SK-N-SH (cell line): ENCODE results near the gene OR6C65. TPM values are rescaled to one million over a fixed set of nuclear protein-coding genes. Genes with fewer than 3 reads are reported as not detected.

Source experiments
- CTCF ChIA-PET: fragments of 300-600, 350-600 bp; formaldehyde crosslinking; extraction: SDS; loops from one replicate; lab custom pipeline; 2021; lab: Yijun Ruan, JAX
- POLR2A ChIA-PET: fragments of 350-600 bp; sonication (Branson Sonifier 250); formaldehyde crosslinking; extraction: SDS; loops from one replicate; lab custom pipeline; 2020; ENCODE audit warnings: antibody characterized with exemption, inconsistent platforms; lab: Yijun Ruan, JAX
- DNase-seq: peaks from one replicate; pipeline ENCODE4 v3.0.0; 2012
- H2AFZ ChIP-seq: fragments of 200-600 bp; sonication (generic); 2 replicates; pipeline ENCODE4 v1.8.1; 2016; ENCODE audit warnings: antibody characterized with exemption, mild to moderate bottlenecking, low read depth
- H3F3A ChIP-seq: fragments of 200-600 bp; sonication (generic); replicated peaks from 2 replicates; pipeline ENCODE3; 2016; ENCODE audit warnings: antibody characterized with exemption, mild to moderate bottlenecking; ENCODE audit not compliant: insufficient read depth
- H3K27ac ChIP-seq, 2 experiments: fragments of 200-500 bp in 1 of 2; fragments of 200-600 bp in 1 of 2; sonication (Bioruptor generic) in 1 of 2; sonication (generic), shearing (Covaris generic) in 1 of 2; 2 replicates each; pipeline versions ENCODE4 v1.5.1 to v1.6.1; 2014 to 2016; ENCODE audit warnings: low read depth in 2 of 2, inconsistent platforms in 1 of 2, low read length in 1 of 2, mild to moderate bottlenecking in 1 of 2, mixed read lengths in 1 of 2
- H3K27me3 ChIP-seq: fragments of 200-600 bp; sonication (generic), shearing (Covaris generic); 2 replicates; pipeline ENCODE4 v1.6.1; 2016; ENCODE audit warnings: mixed run types; ENCODE audit not compliant: insufficient read depth
- H3K36me3 ChIP-seq, 2 experiments: fragments of 200-500 bp in 1 of 2; fragments of 200-600 bp in 1 of 2; sonication (Bioruptor generic) in 1 of 2; sonication (generic) in 1 of 2; replicated peaks in 1 of 2; 2 replicates each; pipeline versions ENCODE3 to v1.5.1; 2014 to 2016; ENCODE audit warnings: low read length in 1 of 2, mild to moderate bottlenecking in 1 of 2; ENCODE audit not compliant: insufficient read depth in 2 of 2, control insufficient read depth in 1 of 2
- H3K4me1 ChIP-seq, 2 experiments: fragments of 200-500 bp in 1 of 2; fragments of 200-600 bp in 1 of 2; sonication (Bioruptor generic) in 1 of 2; sonication (generic), shearing (Covaris generic) in 1 of 2; 2 replicates each; pipeline versions ENCODE4 v1.5.1 to v1.6.1; 2014 to 2016; ENCODE audit warnings: low read depth in 1 of 2, low read length in 1 of 2, mixed run types in 1 of 2; ENCODE audit not compliant: insufficient read depth in 2 of 2, control insufficient read depth in 1 of 2
- H3K4me2 ChIP-seq: fragments of 200-600 bp; sonication (generic), shearing (Covaris generic); 2 replicates; pipeline ENCODE4 v1.6.1; 2017; ENCODE audit warnings: mixed run types
- H3K4me3 ChIP-seq, 2 experiments: fragments of 200-500 bp in 1 of 2; fragments of 200-600 bp in 1 of 2; sonication (Bioruptor generic) in 1 of 2; sonication (generic), shearing (Covaris generic) in 1 of 2; 2 replicates each; pipeline versions ENCODE4 v1.5.1 to v1.8.1; 2014 to 2016; ENCODE audit warnings: low read depth in 2 of 2, inconsistent platforms in 1 of 2, low read length in 1 of 2, mild to moderate bottlenecking in 1 of 2, mixed read lengths in 1 of 2, moderate library complexity in 1 of 2
- H3K79me2 ChIP-seq: fragments of 200-600 bp; sonication (generic); 2 replicates; pipeline ENCODE4 v1.8.1; 2017; ENCODE audit warnings: mild to moderate bottlenecking; ENCODE audit not compliant: insufficient read depth
- H3K9ac ChIP-seq: fragments of 200-600 bp; sonication (generic); 2 replicates; pipeline ENCODE4 v1.6.1; 2017; ENCODE audit warnings: mixed run types
- H3K9me2 ChIP-seq: fragments of 200-600 bp; sonication (generic); 2 replicates; pipeline ENCODE4 v1.6.1; 2017; ENCODE audit warnings: mixed run types
- H3K9me3 ChIP-seq: fragments of 200-600 bp; sonication (generic); 2 replicates; pipeline ENCODE4 v1.6.1; 2017; ENCODE audit warnings: mixed run types, mild to moderate bottlenecking, moderate library complexity
- H4K20me1 ChIP-seq: fragments of 200-600 bp; sonication (generic); 2 replicates; pipeline ENCODE4 v1.6.1; 2017; ENCODE audit warnings: mild to moderate bottlenecking, mixed run types; ENCODE audit not compliant: insufficient read depth
- ELF1 ChIP-seq: IDR thresholded peaks from 2 replicates; pipeline ENCODE4 v1.4.0; 2012
- EP300 ChIP-seq, 2 experiments: IDR thresholded peaks; 2 replicates each; pipeline versions ENCODE4 v1.4.0 to v1.6.1; 2012; ENCODE audit warnings: borderline replicate concordance in 1 of 2, low read depth in 1 of 2, low read length in 1 of 2
- EZH2phosphoT487 ChIP-seq: fragments of 200-600 bp; sonication (generic); IDR thresholded peaks from 2 replicates; pipeline ENCODE4 v1.6.1; 2017; ENCODE audit warnings: low read depth, mixed run types, mild to moderate bottlenecking, antibody characterized with exemption, moderate library complexity, borderline replicate concordance
- FOXJ3 ChIP-seq: sonication (generic); formaldehyde crosslinking; IDR thresholded peaks from 2 replicates; pipeline ENCODE4 v1.5.1; 2020; ENCODE audit warnings: mild to moderate bottlenecking, missing genetic modification reagents
- FOXM1 ChIP-seq: IDR thresholded peaks from 2 replicates; pipeline ENCODE4 v1.4.0; 2012; ENCODE audit warnings: low read depth, mild to moderate bottlenecking
- GABPA ChIP-seq: IDR thresholded peaks from 2 replicates; pipeline ENCODE4 v1.4.0; 2012; ENCODE audit warnings: low read depth, mild to moderate bottlenecking
- MXI1 ChIP-seq: IDR thresholded peaks from 2 replicates; pipeline ENCODE4 v1.6.1; 2012; ENCODE audit warnings: mild to moderate bottlenecking, low read depth, low read length, improper control_type of control experiment
- NFIC ChIP-seq: IDR thresholded peaks from 2 replicates; pipeline ENCODE4 v1.4.0; 2012; ENCODE audit warnings: borderline replicate concordance
- POLR2AphosphoS5 ChIP-seq: IDR thresholded peaks from 2 replicates; pipeline ENCODE4 v1.6.1; 2012; ENCODE audit warnings: low read depth, low read length
- REST ChIP-seq: IDR thresholded peaks from 2 replicates; pipeline ENCODE4 v1.6.1; 2012; ENCODE audit warnings: mild to moderate bottlenecking, low read depth, low read length, moderate library complexity
- TAF1 ChIP-seq: IDR thresholded peaks from 2 replicates; pipeline ENCODE4 v1.6.1; 2012; ENCODE audit warnings: low read depth, mild to moderate bottlenecking, low read length, moderate library complexity, borderline replicate concordance
- TEAD4 ChIP-seq: IDR thresholded peaks from 2 replicates; pipeline ENCODE4 v1.4.0; 2012; ENCODE audit warnings: mild to moderate bottlenecking, borderline replicate concordance; ENCODE audit not compliant: insufficient read depth
- USF2 ChIP-seq: fragments of 150-350 bp; IDR thresholded peaks from 2 replicates; pipeline ENCODE4 v1.6.1; 2017; ENCODE audit warnings: antibody characterized with exemption, low read length, low read depth, borderline replicate concordance
- WGBS: methylation state at CpG from one replicate; pipeline ENCODE4 v1.1.6; 2017; ENCODE audit warnings: low lambda C conversion rate; 5-methylcytosine and 5-hydroxymethylcytosine counted together
- polyA plus RNA-seq, 3 experiments: library from polyadenylated mRNA; depleted of rRNA; stranded (reverse); fragments of >200 nt; gene quantifications; 2 replicates each; pipeline ENCODE4 v1.2.3, GENCODE V29; 2012

OR6C65 gene
- polyA plus RNA-seq, 1 of the 3 experiments (the other 2 are of a cell fraction): not detected

- Histone ChIP-seq H3K27me3 (no peaks in the 10 kb centered on the region), H3K9me3 (no peaks in the 10 kb centered on the region), H4K20me1 (no peaks in the 10 kb centered on the region), H3K79me2 (no peaks in the 10 kb centered on the region), H2AFZ (no peak overlapping the region), H3K4me2 (no peak overlapping the region), H3K4me3 (no peak overlapping the region), H3K4me1 (no peaks in the 10 kb centered on the region), H3K9ac (no peak overlapping the region), H3F3A (no peaks in the 10 kb centered on the region), H3K9me2 (no peaks in the 10 kb centered on the region), H3K36me3 (no peaks in the 10 kb centered on the region), H3K27ac (no peak overlapping the region)
- ChIA-PET POLR2A (no interaction called here), CTCF (no interaction called here)
- no peak for DNase-seq
- no peak for TF ChIP-seq EP300 (IDR thresholded peaks at IDR 0.05; ENCODE audit: borderline replicate concordance in 1 of 2, low read depth in 1 of 2, low read length in 1 of 2)
Observed at GRCh38 chr12:55385891-55386290, 14.4 kb upstream of the OR6C65 start.

GRCh38 chr12:55392032-55392795 is 8.1 kb upstream of the OR6C65 start:
- Histone ChIP-seq H3K79me2 (no peaks in the 10 kb centered on the region), H3K36me3 (no peaks in the 10 kb centered on the region), H2AFZ (no peak overlapping the region), H3F3A (no peaks in the 10 kb centered on the region), H3K4me1 (no peaks in the 10 kb centered on the region), H3K9me2 (no peaks in the 10 kb centered on the region), H3K4me2 (no peak overlapping the region), H3K9ac (no peak overlapping the region), H3K4me3 (no peak overlapping the region), H3K27ac (no peak overlapping the region), H3K9me3 (no peaks in the 10 kb centered on the region), H4K20me1 (no peaks in the 10 kb centered on the region), H3K27me3 (peaks cover 10% of the 10 kb centered on the region; the same call in 1 of the 2 replicates)
- CTCF ChIA-PET: no interaction called here
- TF ChIP-seq POLR2AphosphoS5 (no peak), NFIC (no peak), ELF1 (no peak), TAF1 (no peak), REST (no peak), EZH2phosphoT487 (no peak), FOXM1 (no peak), MXI1 (no peak), TEAD4 (no peak), FOXJ3 (CRISPR knock-in tag) (no peak), GABPA (no peak), USF2 (no peak)
- no peak for DNase-seq
- POLR2A ChIA-PET: no interaction called here
- 4% methylated on average over 7 of the region's 23 CpGs for WGBS
